GM10266 (cell line): ENCODE measurements around the gene HMOX2.

Source experiments
- DNase-seq: peaks from one replicate; pipeline ENCODE4 v3.0.0; 2012; ENCODE audit errors: extremely low spot score
- CTCF ChIP-seq: IDR thresholded peaks from 2 replicates; pipeline ENCODE4 v1.5.1; 2012; ENCODE audit warnings: mild to moderate bottlenecking, low read depth; ENCODE audit not compliant: control insufficient read depth, insufficient read depth; ENCODE audit errors: missing control alignments

The HMOX2 gene

GRCh38 chr16:4452674-4453073, 23.5 kb upstream of the HMOX2 start:
- no peak for TF ChIP-seq CTCF
- DNase-seq = no peak

GRCh38 chr16:4454623-4455022, 21.6 kb upstream of the HMOX2 start:
- TF ChIP-seq CTCF = no peak
- DNase-seq = no peak

- TF ChIP-seq CTCF = no peak
- DNase-seq = no peak
Measured at GRCh38 chr16:4455081-4455480, 21.1 kb upstream of the HMOX2 start.

- no peak for TF ChIP-seq CTCF
Measured at GRCh38 chr16:4455951-4456350, 20.2 kb upstream of the HMOX2 start.

GRCh38 chr16:4460936-4461249, 15.3 kb upstream of the HMOX2 start:
- TF ChIP-seq CTCF = no peak
- no peak for DNase-seq

More at GRCh38 chr16:4455951-4456350, 20.2 kb upstream of the HMOX2 start:
- no peak for DNase-seq

- no peak for DNase-seq
Measured at GRCh38 chr16:4461250-4462085, 14.7 kb upstream of the HMOX2 start.

More at GRCh38 chr16:4461250-4462085, 14.7 kb upstream of the HMOX2 start:
- TF ChIP-seq CTCF = no peak
